Activated CD8-positive, alpha-beta memory T cell treated with anti-CD3 and anti-CD28 coated beads, Interleukin-2, amount 50 U/mL, for 1 hour (primary cell): ENCODE data around the gene C21orf91.
A peak's percentile ranks its signal among the peaks of the same experiment; 100 is the strongest.

Experiments used
- DNase-seq: peaks from one replicate; pipeline ENCODE4 v3.0.0-alpha.2; 2020; ENCODE audit errors: extremely low read depth

The C21orf91 gene

DNA sequence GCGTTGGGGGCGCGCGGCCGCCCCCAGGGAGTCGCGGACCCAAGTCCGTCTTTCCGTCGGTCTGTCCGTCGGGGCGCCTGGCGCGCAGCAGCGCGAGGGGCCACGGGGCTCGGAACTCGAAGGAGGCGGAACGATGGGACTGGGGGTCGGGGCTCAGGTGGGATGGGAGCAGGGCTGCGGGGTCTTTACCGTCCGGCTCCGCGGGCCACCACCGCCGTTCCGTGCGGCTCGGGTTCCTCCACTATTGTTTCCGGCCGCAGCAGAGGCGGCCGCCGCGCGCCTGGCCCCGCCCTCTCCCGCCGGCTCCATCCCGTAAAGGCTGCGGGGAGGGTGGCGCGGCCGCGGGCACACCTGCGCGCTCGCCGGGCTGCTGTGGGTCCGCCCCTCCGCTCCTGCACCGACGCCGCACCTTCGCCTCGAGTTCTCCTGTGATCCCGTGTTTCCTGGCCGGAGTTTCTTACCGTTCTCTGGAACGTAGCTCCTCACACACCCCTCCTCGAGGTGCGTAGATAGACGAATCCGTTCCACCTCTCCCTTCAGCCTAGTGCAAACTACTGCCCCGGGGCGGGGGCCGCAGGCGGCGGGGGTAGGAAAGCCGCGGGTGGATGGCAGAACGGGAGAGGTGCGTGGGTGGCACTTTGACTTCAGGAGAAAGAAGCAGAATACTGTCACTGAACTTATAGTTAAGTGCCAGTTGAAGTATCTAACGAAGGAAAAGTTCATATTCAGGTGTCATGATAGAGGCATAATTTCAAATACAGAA is at the start of gene C21orf91:
Gene C21orf91 (minus strand): TSS at position 243 of the 763 bp plus-strand sequence. CDS start 1,038 bp downstream, outside the sequence.
- peak; percentile 68 for DNase-seq

- DNase-seq = no peak
Measured at GRCh38 chr21:17866590-17866989, 47.4 kb upstream of the C21orf91 start.

DNA sequence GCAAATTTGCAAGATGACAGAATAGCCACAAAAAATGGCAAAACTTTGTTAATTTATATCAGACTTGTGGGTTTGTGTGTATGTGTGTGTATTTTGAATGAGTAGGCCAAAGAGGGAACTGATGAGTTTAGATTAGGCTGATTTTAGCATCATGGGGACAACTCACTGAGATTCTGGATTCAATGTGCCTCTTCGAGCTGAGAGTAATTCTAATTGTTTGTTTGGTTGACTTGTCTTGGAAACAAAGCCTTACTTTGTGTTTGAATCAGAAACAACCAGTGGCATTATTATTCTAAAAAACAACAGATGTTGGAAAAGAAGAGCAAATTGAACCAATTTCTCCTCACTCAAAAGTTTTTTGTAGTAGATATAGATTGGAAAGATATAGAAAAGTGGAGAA is 40.5 kb upstream of the C21orf91 start:
- no peak for DNase-seq

GRCh38 chr21:17858747-17859146 is 39.6 kb upstream of the C21orf91 start:
- no peak for DNase-seq

DNA sequence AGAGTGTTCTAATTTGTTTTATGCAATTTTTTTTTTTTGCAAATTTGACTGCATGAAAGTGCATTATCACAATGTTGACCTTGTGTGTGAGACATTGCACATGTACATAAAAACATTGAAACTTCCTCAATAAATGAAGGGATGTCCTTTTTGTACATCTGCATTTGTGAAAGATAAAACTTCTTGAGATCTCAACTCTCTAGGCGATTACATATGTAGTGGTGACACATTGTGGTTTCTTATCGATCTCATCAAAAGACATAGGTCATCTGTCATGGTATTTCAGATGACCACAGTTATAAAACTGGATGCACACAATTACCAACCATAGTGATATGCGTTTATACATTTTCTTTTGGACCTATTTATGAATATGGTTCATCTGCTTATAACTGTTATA is 35.6 kb upstream of the C21orf91 start:
- no peak for DNase-seq

DNA sequence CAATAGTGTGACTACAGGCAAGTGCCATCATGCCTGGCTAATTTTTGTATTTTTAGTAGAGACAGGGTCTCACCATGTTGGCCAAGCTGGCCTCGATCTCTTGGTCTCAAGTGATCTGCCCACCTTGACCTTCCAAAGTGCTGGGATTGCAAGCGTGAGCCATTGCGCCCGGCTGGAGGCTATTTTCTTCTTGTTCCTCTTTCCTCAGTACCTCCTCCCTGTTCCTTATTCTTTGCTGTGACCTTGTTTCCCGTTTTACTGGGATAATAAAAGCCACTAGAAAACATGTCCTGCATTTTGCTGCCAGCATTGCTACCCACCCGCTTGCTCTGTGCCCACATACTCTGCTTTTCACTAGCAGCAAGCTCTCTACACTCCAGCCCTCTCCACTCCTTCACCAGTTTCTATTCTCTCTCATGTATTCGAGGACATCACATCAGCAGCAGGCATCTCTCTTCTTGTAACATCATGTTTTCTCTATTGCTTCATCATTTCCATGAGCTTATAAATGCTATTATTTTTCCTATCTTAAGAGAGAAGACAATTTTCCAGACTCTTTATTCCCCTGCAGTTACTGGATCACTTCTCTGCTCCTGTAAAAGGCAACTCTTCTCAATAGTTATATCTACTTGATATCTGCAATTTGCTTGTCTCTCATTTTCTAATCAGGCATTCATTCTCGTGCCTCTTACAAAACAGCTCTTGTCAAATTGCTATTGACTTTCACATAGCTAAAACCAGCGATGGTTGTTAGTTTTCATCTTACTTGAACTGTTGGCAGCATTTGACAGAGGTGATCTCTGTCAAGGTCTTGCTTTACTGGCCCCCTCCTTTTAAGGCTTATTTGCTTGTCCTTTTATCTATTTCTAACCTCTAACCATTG is 34.5 kb upstream of the C21orf91 start:
- no peak for DNase-seq

DNA sequence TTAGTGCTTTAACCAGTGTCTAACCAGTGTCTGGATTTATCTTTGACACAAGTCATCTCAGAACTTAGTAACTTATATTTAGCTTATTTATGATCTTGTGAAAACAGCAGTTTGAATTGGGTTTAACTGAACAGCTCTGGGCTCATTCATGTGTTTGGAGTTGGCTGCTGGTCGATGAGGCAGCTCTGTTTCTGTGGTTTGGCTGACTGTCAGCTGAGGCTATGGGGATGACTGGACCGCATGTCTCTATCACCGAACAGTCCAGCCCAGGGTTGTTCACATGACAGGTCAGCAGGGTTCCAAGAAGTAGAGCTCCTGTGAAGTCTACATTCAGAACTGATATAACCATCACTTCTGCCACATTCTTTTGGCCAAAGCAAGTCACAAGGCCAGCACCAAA is 29.1 kb upstream of the C21orf91 start:
- DNase-seq = no peak

GRCh38 chr21:17841103-17841502 is 21.9 kb upstream of the C21orf91 start:
- DNase-seq = no peak

DNA sequence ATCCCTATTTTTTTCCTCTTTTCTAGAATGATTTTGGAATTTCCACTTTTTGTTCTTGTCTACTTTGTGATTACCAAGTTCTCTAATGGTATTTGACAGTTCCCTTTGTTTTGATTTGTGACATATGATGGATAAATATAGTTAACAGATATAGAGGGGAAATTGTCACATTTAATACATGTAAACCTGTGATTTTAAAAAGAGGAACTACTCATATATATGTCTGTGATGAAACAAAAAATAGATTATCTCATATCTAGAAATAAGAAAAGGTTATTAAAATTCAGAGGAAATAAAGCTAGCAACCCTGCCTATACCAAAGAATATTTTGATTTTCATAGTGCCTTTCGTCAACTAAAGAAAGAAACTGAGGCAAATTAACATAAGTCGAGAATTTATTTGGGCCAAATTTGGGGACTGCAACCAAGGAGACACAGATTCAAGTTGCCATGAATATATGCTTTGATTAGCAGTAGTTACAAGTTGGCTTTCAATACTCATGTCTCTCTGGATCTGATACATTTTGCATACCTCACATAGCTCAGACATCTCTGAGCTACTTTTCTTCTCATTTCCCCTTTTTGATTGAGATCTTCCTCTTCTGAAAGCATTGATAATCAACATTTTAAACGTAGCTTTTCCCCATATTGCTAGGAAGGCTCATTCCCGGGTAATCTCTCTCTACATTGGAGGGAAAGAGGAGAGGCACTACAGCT is 15.6 kb upstream of the C21orf91 start:
- no peak for DNase-seq

GRCh38 chr21:17829472-17829871 is 10.3 kb upstream of the C21orf91 start:
- no peak for DNase-seq

DNA sequence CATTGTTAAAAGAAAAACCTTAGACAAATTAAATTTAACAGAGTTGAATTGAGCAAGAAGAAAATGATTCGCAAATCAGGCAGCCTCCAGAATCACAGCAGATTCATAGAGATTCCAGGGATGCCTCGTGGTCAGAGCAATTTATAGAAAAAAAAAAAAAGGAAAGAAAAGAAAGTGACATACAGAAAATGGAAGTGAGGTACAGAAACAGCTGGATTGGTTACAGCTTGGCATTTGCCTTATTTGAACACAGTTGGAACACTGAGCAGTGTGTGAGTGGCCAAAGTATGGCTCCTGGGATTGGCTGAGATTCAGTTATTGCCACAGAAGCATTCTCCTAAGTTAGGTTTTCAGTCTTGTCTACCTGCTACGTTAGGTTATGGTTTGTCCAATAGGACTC is 9.1 kb upstream of the C21orf91 start:
- DNase-seq = no peak

DNA sequence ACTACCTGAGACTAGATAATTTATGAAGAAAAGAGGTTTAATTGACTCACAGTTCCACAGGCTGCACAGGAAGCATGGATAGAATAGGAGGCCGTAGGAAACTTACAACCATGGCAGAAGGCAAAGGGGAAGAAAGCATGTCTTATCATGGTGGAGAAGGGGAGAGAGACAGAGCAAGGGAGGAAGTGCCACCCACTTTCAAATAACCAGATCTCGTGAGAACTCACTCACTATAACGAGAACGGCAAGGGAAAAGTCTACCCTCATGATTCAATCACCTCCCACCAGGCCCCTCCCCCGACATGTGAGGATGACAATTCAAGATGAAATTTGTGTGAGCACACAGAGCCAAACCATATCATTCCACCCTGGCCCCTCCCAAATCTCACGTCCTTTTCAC is 4.7 kb upstream of the C21orf91 start:
- no peak for DNase-seq

GRCh38 chr21:17821121-17821520 is 2.0 kb upstream of the C21orf91 start:
- DNase-seq = no peak

GRCh38 chr21:17819877-17820229 is 697 bp upstream of the C21orf91 start:
- DNase-seq = no peak

DNA sequence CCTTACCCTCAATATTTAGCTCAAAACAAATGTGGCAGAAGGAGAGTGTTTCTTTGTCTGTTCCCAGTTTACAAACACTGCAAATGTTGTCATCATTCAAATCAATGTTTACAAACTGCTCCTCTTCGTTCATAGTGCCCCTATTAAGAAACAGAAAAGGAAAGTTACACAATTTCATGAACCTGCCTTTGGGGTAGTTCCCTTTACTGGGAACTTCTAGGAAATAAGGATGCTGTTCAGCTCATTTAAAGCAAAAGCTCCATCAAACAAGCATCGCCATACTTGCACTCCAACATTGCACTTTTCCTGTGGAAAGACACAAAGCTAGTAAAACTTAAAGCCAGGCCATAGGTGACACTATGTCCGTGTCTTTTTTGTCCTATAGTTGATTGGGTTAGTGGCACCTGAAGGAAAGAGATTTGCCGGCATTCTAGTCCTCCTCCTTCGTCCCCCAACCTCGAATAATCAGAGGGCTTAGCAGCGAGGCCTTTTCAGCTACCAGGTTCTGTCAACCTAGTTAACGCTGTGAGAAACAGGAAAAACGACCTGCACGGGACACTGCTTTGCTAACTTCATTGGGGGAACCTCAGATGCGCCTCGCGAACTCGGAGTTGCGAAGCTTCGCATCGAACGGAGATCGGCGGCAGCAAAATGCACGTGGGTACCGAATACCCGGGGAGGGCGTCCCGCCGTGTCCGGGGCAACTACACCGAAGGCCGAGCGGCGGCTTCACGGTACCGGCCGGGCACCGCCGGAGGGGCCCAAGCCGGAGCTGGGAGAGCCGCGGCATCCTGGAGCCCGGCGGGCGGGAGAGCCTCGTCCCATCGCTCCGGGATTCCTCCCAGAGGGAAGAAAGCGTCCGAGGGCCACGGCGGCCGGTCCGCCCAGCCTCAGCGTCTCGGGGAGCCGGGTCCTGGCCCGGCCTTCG is 706 bp downstream of the C21orf91 start:
- DNase-seq = no peak

DNA sequence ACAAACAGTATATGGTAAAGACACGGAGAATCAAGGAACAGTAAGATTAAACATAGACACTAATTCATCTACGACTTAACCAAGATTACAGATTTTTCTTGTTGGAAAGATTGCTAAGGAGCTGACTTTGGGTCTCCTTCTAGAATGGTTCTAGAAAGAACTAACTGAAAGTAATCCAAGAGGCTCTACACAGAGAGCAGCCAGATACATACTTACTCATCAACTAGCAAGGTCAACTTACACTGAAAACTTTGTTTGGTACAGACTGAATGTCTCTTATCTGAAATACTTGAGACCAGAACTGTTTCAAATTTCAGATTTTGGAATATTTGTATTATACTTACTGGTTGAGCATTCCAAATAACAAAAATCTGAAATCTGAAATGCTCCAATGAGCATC is 5.8 kb downstream of the C21orf91 start:
- DNase-seq = no peak

GRCh38 chr21:17805966-17806365 is 13.2 kb downstream of the C21orf91 start:
- no peak for DNase-seq

GRCh38 chr21:17803536-17803935 is 15.6 kb downstream of the C21orf91 start:
- no peak for DNase-seq

GRCh38 chr21:17802572-17802971 is 16.6 kb downstream of the C21orf91 start:
- no peak for DNase-seq

DNA sequence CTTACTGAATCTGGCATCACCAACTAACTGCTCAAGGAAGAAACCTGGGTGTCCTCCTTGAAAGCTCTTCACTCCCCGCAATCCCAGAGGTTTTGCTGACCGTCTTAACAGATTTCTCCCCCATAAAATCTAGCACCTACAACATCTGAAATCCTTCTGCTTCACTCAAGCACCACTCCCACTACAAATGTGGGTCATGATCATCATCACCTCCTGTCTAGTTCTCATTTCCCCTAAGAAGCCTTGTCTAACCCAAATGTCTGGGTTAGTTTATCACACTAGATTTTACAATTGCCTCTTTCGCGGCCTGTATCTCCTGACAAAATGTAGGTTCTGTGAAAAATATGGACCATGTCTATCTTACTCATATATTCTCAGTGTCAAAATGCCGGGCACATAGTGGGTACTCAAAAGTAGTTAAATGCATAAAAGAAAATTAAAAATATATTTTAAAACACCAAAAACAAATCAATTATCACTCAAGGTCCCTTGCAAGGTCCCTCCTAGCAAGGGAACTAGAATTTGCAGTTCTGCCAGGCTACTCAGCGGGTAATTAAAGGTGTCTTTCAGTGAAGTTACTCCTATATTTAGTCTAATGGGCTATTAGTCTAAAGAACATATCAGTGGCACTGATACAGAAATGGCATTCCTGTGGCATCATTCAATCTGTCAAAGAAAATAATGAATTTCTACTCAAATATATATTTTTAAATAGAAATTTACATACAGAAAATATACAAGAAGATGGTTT is 19.6 kb downstream of the C21orf91 start:
- DNase-seq = no peak

- DNase-seq = no peak
Measured at GRCh38 chr21:17798796-17799195, 20.4 kb downstream of the C21orf91 start.
